ENCODE data around the gene LRP8. TPM values are rescaled to one million over a fixed set of nuclear protein-coding genes. Genes with fewer than 3 reads are reported as not detected.

LRP8 gene
- polyA plus RNA-seq, 4 donors = 4.8 to 7.9 (median 6.8) TPM

DNA sequence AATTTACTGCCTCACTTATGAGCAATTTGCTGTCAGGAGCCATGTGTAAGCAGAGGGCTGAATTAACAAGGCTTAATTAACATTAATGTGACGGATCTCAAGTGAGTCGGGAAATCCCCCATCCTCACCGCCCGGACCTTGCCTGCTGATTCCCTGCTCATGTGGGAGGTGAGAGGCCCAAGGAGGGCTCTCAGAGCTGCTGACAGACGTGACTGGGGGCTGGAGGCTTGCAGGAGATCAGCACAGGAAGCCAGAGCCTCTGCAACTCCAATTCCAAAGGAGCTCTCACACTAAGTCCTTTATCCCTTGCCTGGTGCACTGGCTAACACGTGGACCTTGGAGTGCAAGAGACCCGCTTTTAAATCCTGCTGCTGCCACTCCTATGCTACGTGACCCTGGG lies 19.4 kb downstream of the LRP8 start:
- DNase-seq (ENCODE audit: low read depth in 4 of 4, low spot score in 3 of 4) = no peak

DNA sequence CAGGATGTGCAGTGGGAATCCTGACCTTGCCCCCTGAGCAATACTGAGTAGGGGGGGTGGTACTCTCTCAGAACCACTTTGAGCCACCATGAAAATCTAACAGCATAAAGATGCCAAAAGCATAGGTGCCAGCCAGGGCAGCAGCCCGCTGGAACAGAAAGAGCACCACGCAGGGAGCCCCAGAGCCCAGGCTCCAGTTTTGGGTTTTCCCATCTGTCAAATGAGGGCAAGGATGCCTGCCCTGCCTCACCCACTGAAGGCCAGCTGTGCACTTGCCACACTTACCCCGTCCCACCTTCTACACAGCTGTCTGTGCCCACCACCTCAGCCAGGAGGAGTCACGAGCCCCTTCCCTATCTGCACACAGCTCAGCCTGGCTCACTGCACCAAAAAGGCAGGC lies 20.8 kb downstream of the LRP8 start:
- no peak for DNase-seq (ENCODE audit: low read depth in 4 of 4, low spot score in 3 of 4)

DNA sequence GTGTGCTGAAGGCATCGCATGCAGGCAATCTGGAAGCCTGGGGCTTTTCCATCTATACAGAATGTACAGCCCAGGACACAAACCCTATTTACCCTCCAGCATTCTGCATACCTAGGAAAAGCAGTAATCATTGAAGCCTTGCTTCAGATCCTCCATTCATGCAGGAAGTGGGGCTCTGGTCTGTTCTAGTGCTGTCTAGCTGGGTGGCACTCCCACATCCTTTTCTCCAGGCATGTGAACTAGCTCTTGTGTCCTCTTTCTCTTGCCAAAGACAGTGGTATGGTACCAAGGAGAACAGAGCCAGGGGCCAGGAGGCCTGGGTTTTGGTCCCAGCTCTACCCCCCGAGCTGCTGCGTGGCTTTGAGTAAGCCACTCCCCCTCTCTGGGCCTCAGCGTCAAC lies 21.7 kb downstream of the LRP8 start:
- DNase-seq (ENCODE audit: low read depth in 4 of 4, low spot score in 3 of 4) = no peak

DNA sequence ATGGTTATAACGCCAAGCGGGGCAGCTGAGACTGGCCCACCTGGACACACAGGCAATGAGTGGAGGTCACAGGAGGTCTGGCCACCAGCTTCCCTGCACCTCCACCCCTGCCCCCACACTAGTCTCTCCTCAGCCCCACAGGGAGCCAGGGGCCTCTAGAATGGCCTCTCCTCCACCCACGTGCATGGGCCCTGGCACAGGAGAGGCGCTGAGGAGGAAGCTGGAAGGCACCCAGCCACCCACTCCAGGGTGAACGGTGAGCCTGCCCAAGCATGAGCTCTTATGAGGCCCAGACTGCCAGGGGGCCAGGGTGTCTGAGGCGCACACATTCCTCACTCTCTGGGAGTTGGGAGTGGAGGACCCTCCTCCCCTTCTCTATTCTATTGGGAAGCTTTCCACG lies 22.2 kb downstream of the LRP8 start:
- DNase-seq (ENCODE audit: low read depth in 4 of 4, low spot score in 3 of 4) = no peak

DNA sequence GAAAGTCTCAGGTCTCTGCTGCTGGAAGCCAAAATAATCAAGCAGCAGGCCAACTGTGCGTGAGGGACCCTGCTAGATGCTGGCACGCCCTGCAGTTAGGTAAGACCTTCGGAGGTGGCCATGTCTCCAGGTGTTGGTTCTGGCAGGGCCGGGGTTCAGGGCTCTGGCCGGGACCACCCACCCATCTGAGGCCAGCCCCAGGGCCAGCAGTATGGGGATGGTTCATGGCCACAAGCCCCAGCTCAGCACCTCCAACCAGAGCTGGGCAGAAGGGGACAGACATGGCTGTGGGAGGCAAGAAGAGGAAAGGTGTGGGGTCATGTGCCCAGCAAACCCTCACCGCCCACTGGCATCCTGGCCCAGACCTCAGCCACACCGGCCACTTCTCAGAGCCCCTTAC lies 23.3 kb downstream of the LRP8 start:
- DNase-seq (ENCODE audit: low read depth in 4 of 4, low spot score in 3 of 4) = no peak

DNA sequence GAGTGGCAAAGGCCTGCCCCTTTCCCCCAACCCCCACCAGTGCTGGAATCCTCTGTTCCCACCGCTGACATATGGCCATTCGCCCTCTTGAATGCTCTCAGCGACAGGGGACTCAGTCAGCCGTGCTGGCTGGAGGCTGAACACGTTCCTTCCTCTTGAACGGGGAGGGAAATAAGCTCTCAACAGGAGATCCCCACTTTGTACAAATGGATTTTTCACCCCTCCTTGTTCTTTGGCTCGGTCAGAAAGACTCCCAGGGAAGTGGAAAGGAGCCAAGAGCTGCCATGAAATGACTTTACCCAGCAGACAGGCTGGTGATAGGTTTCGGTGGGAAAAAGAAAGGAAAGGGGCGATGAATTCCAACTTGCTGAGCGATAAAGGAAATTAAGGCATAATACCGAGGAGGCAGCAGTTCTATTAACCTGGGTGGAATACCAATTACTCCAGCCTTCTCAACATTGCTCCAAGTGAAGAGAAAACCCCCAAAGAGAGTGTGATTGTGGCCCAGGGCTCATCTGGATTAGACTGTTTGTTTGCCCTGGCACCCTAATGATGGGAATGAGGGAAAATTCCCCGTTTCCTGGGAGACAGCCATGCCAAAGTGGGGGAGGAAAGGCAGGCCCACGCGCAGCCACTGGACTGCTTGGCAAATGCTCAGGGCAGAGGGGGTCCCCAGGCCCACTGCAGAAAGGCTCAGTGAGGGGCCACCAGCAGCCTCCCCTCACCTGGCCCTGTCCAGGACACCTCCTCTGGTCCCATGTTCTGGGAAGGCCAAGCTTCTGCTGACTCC lies 23.9 kb downstream of the LRP8 start:
- DNase-seq (ENCODE audit: low read depth in 4 of 4, low spot score in 3 of 4) = no peak

DNA sequence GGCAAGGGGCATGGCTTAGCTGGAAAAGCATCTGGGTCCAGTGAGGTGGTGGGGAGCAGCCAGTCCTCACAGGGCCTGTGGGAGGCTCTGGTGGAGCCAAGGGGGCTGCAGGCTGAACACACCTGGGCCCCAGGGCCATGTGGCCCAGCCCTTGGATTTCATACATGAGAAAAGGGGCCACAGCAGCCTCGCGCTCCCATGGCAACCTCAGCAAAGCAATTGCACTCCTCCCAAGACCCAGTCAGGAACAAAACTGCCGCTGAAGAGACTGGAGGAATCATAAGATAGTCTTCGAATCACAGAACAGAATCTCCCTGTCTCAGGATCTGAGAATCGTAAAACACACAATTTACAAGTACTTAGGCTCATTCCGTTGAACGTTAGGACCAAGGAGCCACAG lies 24.6 kb downstream of the LRP8 start:
- DNase-seq (ENCODE audit: low read depth in 4 of 4, low spot score in 3 of 4) = no peak

DNA sequence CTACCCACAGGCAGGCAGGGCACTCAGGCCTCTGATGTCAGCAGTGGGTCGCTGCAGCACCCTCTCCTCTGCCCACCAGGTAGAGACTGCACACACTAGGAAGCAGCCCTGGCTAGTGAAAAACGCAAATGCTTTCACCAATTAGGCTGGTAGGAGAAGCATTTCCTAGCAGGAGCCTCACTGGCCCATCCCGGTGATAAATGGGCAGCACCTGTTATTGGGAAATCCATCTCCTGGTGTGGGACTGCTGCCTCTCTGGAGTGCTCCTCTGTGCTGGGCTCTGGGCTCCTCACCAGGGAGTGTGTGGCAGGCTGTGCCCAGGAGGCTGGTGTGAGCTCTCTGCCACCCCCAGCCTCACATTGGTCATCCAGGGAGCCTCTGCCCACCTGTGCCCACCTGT lies 28.6 kb downstream of the LRP8 start:
- no peak for DNase-seq (ENCODE audit: low read depth in 4 of 4, low spot score in 3 of 4)

DNA sequence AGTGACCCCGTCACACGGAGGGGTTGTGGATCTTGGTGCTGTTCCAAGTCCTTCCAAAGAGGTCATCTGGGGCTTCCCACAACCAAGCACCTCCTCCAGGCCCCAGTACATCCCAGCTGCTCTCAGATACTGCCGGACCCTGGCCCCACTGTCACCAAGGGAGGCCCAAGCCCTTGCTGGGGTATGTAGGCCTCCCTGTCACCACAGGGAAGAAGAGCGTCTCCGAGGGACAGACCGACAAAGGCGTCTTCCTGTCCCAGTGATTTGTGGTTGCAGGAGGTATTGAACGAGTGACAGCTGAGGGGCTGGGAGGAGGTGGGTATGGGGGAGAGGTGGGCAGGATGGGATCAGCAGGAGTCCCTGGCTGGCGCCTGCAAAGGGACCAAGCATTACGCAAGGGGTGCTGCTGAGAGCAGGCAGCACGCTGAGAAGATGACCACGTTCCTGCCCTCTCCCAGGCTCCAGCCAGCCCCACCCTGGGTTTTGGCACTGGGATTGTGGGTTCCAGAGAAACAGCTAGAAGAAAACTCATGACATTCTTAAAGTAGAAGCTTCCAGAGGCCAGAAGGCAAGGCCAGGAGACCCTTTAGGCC lies 29.7 kb downstream of the LRP8 start:
- DNase-seq (ENCODE audit: low read depth in 4 of 4, low spot score in 3 of 4) = no peak

DNA sequence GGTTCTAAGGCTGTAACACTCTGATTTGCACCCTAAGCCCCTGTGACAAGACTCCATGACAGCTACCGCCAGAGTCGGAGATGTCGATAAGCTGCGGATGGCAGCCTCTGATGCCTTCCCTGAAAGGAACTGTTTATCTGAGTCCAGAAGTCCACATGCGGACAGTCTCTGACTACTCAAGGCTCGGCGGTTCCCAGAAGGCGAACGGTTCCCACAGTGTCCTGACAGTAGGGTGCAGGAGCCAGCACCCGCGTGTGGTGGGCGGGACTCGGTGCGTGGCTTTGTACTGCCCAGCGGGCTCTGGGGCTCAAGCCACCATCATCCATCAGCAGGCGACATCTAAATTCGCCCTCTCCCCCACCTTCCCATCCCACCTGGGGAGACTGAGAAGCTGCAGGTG lies 30.7 kb downstream of the LRP8 start:
- no peak for DNase-seq (ENCODE audit: low read depth in 4 of 4, low spot score in 3 of 4)

DNA sequence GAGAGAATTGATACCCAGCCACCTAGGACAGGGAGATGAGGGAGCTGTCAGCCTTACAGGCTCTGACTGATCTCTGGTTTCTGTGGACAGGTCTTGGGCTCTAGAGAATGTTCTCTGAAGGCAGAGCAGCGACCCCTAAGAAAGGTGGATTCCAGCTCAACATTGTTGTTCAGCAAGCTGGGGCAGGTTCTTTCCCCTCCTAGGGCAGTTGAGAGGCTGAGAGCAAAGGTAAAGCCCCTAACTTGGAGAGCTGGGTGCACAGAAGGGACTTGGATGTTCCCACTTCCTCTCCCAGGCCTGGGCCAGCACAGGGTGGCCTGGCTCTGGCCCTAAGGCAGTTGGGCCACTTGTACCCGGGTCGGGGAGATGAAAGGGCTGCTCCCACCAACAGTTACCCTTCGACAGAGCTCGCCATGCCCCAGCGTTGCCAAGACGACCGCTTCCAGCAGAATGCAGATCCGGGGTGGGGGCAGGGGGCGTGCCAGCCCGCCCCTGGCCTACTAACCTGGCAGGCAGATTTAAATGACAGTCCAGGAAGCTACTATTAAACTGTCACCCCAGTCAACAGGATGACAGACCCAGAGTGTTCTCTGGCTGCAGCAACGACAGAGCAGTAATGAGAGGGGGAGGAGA lies 31.6 kb downstream of the LRP8 start:
- no peak for DNase-seq (ENCODE audit: low read depth in 4 of 4, low spot score in 3 of 4)

DNA sequence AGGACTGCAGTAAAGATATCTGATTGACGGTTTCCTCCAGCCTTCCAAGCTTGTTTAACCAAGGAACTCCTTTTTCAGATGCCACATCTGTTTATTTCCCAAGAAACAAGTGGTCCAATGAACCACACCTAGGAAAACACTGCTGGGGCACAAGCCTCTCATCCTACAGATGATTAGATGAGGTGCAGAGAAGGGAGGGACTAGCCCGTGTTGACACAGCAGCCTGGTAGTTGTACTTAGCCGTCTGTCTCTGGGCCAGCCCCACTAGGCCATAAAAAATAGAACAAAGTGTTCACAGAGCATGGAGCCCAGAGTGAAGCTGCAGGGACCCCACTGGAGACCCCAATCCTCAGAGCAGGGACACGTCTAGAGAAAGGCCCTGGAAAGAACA lies 32.1 kb downstream of the LRP8 start:
- DNase-seq (ENCODE audit: low read depth in 4 of 4, low spot score in 3 of 4) = no peak

DNA sequence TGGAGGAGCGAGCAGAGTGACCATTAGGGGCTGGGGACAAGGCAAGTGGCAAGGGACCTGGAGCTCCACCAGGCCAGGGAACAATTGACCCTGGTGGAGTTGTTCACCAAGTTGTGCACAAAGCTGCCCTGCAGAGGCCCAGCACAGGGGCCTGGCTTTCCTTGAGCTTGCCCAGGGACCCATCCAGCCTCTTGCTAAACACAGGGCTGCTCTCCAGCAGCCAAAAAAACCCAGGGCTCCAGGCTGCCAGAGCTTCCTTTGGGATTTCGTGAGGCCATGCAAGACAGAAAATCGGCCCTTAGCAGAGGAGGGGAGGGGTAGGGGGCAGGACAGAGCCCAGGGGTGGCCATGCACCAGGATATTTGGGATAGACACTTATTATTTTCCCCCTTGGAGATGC lies 32.6 kb downstream of the LRP8 start:
- DNase-seq (ENCODE audit: low read depth in 4 of 4, low spot score in 3 of 4) = no peak

DNA sequence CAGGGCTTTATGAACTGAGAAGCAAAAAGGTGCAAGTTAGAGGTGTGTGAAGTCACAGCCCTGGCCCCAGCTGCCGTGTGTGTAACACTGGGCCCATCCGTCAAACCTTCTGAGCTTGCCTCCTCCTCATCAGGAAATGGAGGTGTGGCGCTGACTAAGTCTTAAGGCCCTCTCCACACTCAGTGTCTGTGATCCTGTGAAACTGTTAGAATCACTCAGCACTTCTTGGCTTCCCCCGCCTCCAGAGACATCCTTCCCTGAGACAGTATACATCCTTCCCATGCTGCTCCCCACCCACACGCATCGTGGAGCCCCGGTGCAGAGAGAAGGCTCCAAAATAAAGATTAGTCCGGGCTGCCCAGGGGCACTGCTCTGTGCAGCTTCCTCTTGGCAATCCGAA lies 33.3 kb downstream of the LRP8 start:
- no peak for DNase-seq (ENCODE audit: low read depth in 4 of 4, low spot score in 3 of 4)

DNA sequence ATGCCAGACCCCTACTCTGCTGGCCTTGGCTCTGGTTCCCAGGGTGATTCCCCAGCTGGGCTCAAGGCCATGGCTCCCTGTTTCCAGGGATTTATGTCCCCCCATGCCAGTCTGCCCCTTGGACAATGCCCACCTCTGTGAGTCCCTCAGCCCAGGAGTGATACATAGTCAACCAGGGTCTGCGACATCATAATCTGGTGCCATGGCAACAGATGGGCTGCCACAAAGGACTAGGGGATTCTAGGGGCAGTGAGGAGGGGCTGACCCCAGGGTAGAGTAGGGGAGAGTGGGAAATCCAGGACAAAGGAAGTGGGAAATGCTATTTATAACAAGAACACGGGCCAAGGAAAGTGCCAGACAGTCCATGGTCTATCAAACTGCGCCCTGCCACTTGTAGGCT lies 33.8 kb downstream of the LRP8 start:
- no peak for DNase-seq (ENCODE audit: low read depth in 4 of 4, low spot score in 3 of 4)

DNA sequence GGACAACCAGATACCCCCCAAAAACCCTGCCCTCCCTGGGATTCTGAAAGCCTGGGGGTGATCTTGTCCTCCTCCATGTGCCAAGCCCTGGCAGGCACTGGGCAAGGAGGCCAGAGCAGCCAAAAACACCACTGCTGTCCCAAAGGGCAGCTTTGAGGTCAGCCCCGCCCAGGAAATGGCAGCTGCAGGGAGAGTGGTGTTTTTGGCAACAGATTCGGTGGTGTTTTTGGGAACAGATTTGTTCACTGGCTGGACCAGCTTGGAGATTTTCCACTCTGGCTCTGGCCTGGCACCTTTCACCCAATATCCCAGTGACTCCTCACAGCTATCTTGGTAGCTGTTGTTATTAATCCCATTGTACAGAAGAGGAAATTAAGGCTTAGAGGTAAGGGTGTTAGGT lies 34.7 kb downstream of the LRP8 start:
- no peak for DNase-seq (ENCODE audit: low read depth in 4 of 4, low spot score in 3 of 4)

DNA sequence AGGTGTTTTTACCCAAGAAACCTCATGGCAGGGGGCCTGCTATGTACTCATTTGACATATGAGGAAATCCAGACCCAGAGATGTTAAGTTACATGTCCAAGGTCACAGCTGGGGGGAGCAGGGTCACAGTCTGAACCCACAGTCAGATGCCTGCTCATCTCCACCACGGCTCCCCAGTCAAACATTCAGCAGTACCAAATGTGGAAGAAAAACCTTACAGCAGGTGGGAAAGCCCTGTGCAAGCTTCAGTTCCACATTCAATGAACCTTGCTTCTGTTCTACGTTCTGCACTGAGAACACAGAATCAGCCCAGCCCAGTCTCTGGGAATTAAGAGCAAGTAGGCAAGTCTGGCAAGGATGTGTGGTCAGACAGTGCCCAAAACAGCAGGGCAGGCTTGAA lies 35.2 kb downstream of the LRP8 start:
- no peak for DNase-seq (ENCODE audit: low read depth in 4 of 4, low spot score in 3 of 4)

DNA sequence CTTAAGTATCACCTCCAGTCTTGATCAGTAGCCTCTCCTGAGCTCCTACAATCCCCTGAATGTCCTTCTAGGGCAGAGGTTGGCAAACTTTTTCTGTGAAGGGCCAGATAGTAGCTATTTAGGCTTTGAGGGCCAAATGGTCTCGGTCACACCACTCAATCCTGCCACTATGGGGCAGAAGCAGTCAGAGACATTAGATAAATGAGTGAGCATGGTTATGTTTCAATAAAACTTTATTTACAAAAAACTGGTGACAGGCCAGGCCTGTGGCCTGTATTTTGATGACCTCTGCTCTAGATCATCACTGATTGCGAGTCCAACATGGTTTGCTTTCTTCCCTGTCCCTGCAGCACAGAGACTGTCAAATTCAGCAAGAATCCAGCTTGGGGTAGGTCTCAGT lies 36.3 kb downstream of the LRP8 start:
- no peak for DNase-seq (ENCODE audit: low read depth in 4 of 4, low spot score in 3 of 4)

DNA sequence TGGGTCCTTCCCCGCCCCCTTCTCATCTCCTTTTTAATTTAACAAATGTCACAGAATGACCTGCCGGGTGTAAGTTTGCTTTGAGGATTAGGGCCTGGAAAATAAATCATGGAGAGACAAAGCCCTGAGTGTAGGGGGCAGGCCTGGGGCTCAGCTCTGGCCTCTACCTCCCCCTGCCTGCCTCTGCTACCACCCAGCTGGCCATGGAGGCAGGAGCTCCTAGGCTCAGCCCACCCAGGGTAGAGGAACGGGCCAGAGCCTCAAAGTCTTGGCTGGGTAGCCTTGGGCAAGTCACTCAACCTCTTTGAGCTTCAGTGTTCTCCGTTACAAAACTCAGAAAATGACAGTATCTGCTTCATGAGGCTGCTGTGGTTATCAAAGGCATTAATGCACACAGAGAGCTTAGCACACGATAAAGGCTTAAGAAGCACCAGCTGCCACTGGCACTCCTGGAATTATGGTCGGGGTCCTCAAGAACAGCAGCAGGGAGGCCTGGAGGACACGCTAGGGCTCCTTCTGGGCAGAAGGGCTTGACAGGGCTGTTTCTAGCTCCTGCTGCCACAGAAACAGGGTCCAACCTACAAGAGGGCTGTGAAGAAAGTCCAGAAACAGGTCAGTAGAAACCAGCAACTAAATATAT lies 39.0 kb downstream of the LRP8 start:
- DNase-seq (ENCODE audit: low read depth in 4 of 4, low spot score in 3 of 4) = no peak

DNA sequence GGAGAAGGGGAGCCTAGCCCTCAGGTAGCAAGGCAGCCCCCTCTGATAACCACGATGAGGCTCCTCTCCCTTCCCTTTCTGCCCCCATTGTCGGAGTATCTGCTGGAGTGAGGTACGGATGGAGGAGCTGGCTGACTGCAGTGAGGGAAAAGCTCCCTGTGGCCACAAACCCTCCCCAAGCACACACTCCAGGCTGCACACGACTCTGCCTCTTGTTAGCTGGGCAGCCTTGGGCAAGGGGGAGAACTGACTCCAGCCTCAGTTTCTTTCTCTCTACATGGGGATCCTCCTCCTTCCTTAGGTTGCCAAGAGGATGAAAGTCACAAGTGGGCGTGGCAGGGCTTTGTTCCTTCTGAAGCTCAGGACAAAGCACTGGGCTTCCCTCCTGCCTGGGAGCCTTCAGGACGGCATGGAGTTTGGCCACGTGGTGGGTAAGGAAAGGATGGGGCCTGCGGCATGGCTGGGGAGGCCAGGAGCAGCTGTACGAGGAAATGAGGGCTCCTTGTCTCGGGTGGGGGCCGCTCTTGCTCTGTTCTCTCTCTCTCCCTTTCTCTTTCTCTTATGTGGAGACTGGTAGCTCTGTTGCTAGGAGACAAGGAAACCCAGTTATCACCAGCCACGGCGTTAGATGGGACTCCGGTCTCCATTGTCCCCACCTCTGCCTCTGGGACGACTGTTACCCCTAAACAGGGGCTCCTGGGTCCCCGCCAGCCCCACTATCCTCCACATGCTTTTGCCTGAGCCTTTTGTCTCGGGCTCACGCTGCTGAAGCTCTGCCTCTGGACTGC lies 39.7 kb downstream of the LRP8 start:
- DNase-seq (ENCODE audit: low read depth in 4 of 4, low spot score in 3 of 4) = no peak

DNA sequence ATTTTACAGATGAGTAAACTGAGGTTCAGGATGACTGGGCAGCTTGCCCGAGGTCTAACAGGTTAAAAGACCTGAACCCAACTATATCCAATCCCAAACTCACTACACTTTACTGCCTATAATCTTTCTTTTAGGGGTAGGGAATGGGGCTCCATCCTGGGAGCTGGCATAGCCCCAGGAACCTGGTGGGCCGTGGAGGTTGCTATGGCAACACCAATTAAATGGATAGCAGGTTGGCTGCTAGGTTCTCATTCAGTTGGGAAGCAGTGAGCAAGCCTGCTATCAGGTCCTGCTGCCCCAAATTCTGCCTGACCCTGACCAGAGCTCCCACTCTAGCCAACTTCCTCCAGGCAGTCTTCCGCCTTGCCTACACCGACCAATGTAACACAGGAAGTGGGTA lies 40.9 kb downstream of the LRP8 start:
- DNase-seq (ENCODE audit: low read depth in 4 of 4, low spot score in 3 of 4) = no peak

Data from left renal pelvis (tissue), 4 donors.